ENCODE results near the gene FCGR1A. TPM values are rescaled to one million over a fixed set of nuclear protein-coding genes. Genes with fewer than 3 reads are reported as not detected.
"Not testable (repeated sequence)": the region's sequence is repeated elsewhere in the genome, so short reads cannot be mapped to it uniquely, and the experiment has no call there.

Gene FCGR1A
- total RNA-seq, 1 donor from 2014 or later: not detected

DNA sequence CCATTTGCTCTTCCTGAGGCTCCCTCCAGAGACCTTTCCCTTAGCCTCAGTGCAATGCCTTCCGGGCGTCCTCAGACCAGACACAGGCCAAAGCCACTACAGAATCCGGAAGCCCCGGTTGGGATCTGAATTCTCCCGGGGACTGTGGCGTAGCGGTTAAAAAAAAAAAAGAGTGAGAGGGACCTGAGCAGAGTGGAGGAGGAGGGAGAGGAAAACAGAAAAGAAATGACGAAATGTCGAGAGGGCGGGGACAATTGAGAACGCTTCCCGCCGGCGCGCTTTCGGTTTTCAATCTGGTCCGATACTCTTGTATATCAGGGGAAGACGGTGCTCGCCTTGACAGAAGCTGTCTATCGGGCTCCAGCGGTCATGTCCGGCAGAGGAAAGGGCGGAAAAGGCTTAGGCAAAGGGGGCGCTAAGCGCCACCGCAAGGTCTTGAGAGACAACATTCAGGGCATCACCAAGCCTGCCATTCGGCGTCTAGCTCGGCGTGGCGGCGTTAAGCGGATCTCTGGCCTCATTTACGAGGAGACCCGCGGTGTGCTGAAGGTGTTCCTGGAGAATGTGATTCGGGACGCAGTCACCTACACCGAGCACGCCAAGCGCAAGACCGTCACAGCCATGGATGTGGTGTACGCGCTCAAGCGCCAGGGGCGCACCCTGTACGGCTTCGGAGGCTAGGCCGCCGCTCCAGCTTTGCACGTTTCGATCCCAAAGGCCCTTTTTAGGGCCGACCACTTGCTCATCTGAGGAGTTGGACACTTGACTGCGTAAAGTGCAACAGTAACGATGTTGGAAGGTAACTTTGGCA is 50.0 kb downstream of the FCGR1A start:
- intact Hi-C loops (cut with micrococcal nuclease): not testable (repeated sequence)

DNA sequence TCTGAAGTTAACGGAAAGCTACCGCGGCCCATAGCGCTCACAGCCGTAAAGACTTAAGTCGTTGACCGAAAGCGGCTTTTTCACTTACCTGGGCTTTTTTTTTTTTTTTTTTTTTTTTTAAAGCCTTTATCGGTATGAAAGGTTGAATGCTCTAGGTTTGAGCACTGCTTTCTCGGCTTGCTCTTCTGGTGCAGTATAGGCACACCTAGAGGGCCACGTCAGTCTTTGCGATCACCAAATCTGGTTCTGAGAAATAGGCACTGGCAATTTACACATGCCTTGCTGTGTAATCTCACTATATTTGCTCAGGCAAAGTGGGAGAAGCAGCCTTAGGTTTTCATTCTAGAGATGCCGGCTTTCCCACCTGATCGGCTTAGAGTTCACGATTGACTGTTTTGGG is 50.6 kb downstream of the FCGR1A start:
- intact Hi-C loops (cut with micrococcal nuclease): not testable (repeated sequence)

DNA sequence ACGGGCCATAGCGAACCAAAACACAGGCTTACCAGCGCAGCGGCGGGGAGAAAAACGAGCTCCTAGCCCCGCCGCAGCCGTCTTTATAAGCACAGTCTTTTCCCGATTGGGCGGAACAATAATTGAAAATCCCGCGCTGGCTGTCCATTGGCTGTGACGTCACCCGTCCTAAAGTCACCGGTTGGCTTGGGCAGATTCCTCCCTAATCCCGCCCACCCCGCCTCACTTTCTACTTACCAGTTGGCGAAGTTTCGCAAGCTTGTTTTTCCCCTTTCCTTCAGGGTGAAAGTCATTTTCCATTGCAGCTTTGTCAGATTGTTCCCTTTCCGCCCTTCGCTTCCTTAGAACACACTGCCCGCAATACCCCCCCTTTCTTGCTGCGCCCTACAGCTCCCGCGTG is 58.7 kb downstream of the FCGR1A start:
- intact Hi-C loops (cut with micrococcal nuclease): not testable (repeated sequence)

Other genes with a start within 250 kb of the FCGR1A start
- gene PPIAL4C, start 198.8 kb upstream of the FCGR1A start, total RNA-seq: 1.5 TPM in 1 of 2 replicates, not detected in the other
- gene BOLA1, start 116.9 kb downstream of the FCGR1A start, total RNA-seq: 17.1 and 18.2 TPM in 2 replicates
- 21.9 and 23.2 TPM in 2 replicates for gene SV2A, start 135.2 kb downstream of the FCGR1A start, total RNA-seq
- 104 and 112 TPM in 2 replicates for gene SF3B4, start 145.1 kb downstream of the FCGR1A start, total RNA-seq
- gene MTMR11, start 154.2 kb downstream of the FCGR1A start, total RNA-seq: 12.9 and 13.0 TPM in 2 replicates
- 14.7 and 16.5 TPM in 2 replicates for gene OTUD7B, start 228.0 kb downstream of the FCGR1A start, total RNA-seq